ENCODE measurements around the gene ACAA2.

ACAA2 gene

DNA sequence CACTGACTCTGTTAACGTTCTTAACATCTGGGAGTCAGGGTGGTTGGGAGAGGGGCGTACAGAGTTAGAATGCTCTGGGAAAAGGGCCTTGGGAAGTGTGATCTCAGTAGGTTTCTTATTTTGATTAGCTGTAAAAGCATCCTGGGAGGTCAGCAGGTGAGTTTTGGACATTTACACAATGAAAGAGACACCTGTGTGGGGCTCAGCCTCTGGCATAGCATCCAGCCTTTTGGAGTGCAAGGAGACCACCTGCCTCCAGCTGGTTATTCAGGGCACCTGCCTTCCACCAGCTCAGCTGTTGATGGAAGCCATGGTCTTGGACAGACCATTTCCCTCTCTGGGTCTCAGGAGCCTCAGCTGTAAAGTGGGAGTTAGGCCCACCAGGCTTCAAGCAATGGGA lies 49.7 kb downstream of the ACAA2 start:
- no peak for DNase-seq (ENCODE audit: low read depth)
- TF ChIP-seq, protein P1, sequence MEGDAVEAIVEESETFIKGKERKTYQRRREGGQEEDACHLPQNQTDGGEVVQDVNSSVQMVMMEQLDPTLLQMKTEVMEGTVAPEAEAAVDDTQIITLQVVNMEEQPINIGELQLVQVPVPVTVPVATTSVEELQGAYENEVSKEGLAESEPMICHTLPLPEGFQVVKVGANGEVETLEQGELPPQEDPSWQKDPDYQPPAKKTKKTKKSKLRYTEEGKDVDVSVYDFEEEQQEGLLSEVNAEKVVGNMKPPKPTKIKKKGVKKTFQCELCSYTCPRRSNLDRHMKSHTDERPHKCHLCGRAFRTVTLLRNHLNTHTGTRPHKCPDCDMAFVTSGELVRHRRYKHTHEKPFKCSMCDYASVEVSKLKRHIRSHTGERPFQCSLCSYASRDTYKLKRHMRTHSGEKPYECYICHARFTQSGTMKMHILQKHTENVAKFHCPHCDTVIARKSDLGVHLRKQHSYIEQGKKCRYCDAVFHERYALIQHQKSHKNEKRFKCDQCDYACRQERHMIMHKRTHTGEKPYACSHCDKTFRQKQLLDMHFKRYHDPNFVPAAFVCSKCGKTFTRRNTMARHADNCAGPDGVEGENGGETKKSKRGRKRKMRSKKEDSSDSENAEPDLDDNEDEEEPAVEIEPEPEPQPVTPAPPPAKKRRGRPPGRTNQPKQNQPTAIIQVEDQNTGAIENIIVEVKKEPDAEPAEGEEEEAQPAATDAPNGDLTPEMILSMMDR (conservative IDR thresholded peaks at IDR 0.05; ENCODE audit: low read length), result no peak
- no peak overlapping the region for H3K4me3 ChIP-seq (ENCODE audit: low read length)

DNA sequence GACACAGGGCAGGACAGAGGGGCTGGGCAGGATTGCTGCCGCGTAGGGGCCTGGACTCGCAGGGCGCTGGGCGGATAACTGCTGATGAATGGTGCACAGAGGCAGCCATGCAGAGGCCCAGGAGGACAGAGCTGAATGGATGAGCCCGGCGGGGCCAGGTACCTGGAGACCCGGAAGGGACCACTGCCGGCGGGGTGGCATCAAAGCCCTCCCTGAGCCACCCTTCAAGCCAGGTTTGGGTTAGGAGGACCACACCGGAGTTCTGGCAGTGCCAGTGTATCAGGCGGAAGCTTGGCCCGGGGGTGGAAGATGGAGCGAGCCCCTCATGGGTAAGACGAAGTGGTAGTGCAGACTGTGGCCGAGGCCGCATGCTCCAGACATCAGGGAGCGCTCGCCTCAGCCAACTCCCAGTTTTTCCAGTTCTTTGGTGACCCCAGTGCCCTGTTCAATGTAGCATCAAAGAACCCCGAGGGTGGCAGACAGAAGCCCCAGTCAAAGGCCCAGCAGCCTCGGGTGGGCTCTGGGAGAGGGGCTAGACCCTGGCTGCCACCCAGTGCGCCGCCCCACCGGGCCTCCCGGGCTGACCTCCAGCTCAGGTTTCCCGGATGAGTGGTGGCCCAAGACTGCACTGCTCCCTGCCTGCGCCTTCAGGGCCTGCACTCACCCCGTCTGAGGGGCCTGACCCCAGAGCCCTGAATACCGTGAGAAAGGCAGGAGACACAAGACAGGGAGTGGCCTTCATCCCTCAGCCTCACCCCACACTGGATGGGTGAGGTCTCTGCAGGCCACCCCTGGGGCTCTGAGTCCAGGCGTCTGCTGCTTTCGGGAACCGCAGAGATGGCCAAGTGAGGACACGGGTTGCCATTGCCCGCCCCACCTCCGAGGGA lies 50.9 kb downstream of the ACAA2 start:
- no peak for DNase-seq (ENCODE audit: low read depth)
- TF ChIP-seq, protein P1 (conservative IDR thresholded peaks at IDR 0.05; ENCODE audit: low read length), result no peak
- no peak overlapping the region for H3K4me3 ChIP-seq (ENCODE audit: low read length)

DNA sequence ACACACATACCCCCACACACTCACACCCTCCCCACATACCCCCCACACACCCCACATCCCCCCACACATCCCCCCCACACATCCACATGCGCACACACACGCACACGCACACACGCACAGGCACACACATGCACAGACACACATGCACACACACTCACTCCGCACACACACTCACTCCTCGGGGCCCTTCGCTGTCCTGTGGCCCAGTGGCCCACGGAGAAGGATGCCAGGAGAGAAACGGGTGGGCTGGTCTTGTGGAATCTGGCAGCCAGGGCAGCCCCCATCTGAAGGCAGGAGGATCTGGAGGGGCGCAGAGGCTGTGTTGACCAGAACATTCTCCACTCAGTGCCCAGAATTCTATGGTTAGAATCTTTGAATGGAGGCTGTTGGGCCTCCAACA lies 51.6 kb downstream of the ACAA2 start:
- TF ChIP-seq, protein P1 (conservative IDR thresholded peaks at IDR 0.05; ENCODE audit: low read length), result no peak
- H3K4me3 ChIP-seq (ENCODE audit: low read length), result no peak overlapping the region
- no peak for DNase-seq (ENCODE audit: low read depth)

DNA sequence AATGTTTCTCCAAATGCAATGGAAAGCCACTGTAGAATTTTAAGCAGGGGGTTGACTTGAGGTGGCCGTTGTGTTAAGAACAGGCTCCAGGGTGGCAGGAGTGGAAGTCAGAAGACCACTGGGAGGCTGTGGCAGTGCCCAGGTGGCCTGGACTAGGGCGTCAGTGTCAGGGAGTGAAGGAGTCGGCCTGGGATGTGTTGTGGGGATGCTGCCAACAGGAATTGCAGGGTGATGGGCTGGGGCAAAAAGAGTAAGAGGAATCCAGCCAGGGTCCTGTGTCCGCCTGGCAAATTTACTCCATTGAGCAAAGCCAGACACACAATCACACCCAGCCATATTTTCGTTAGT lies 55.1 kb downstream of the ACAA2 start:
- TF ChIP-seq, protein P1 (conservative IDR thresholded peaks at IDR 0.05; ENCODE audit: low read length), result no peak
- no peak overlapping the region for H3K4me3 ChIP-seq (ENCODE audit: low read length)
- no peak for DNase-seq (ENCODE audit: low read depth)

DNA sequence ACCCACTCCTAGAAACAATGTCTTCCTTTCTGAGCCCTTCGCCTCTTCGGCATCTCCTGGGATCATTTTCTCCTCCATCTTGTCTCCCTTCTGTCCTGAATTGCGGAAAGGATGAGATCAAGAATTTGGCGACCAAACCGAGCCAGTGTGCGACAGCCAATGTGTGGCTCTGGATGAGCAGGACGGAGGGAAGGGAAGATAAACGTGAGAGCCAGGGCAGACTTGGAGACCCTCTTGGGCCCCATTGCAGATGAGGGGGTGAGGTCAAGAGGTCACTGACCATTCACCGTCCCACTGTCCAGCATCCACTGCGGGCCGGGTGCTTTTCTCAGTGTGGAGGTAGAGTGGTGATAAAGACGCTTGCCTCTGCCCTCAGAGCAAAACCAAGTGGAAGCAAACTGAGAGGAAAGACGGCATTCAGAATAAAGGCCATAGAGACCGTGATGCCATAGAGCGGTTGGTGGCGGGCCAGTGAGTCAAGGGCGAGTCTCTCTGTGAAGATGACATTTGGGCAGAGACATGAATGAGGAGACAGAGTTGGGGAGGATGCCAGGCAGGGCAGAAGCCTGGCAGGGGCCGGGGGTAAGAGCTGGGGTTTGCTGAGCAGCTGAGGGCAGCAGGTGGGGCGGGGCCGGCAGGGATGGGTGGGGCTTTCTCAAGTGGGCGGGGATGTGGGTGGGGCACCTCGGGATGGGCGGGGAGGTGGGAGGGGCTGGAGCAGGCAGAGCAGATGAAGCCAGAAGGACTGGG lies 55.6 kb downstream of the ACAA2 start:
- no peak overlapping the region for H3K4me3 ChIP-seq (ENCODE audit: low read length)
- TF ChIP-seq, protein P1 (conservative IDR thresholded peaks at IDR 0.05; ENCODE audit: low read length), result no peak
- DNase-seq (ENCODE audit: low read depth), result no peak

DNA sequence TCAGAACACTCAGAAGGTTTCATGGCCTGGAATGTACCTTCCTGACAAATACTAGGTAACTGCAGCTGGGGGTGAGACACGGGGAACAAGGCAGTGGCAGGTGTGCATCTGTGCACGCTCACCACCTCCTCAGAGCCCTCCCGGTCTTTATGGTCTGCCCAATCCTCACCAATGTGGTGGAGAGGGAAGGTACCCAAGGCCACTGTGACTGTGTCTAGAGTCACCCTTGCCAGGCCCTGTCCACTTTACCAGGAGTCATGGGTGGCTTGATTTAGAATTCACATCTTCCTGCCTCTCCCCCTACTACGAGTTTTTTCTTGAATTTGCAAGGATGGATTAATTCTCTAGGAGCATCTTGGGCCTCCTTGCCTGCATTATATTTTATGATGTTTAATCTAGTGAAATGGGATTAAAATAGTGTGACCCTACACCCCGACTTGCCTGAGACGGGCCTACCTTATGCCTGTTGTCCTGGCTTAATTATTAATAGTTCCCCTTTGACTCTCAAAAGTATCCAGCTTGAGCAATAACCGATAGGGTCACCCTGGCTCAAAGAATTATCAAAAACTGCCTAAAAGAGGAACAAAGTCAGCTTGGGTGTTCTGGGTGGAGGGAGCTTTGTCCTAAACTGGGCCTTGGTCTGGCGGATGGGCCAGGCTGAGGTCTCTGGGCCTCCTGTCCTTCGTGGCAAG lies 56.5 kb downstream of the ACAA2 start:
- no peak overlapping the region for H3K4me3 ChIP-seq (ENCODE audit: low read length)
- TF ChIP-seq, protein P1 (conservative IDR thresholded peaks at IDR 0.05; ENCODE audit: low read length), result no peak

More for the DNA sequence above, 56.5 kb downstream of the ACAA2 start:
- DNase-seq (ENCODE audit: low read depth), result no peak

Data from AG10803 (cell line).